Measurements from ENCODE around the gene EVI5.

The EVI5 gene

DNA sequence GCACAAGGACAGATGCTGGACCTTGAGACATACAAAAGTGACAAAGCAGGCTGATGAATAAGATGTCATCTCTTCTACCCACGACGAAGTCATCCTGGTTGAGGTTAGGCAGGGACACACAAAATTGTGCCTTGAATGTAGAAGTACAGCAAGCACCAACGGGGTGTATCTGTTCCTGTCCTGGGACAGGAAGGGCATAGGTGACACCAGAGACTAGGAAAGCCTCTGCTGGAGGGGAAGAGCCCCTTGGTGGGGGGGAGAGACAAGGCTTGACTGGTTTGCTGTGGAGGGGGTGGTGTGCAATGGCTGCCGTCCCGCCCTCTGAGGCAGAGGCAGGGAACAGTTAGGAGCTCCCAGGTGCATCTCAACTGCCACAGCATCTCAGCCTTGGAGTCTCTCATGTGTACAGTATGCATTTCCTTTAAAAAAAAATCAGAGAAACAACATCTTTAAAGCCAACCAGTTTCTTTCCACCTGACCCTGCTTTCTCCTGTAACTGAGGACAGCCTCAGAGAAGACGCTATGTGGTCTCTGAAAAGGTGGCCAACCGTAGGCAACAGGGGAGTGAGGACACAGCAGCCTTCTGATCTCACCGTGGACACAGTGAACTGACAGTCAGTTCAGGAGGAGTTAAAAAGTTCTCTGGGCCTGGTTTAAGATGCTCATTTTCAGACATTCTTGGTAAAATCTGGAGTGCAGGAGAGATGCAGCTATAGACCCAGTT lies 280.5 kb downstream of the EVI5 start:
- Histone ChIP-seq H3K27me3 (ENCODE audit: low read depth, low read length) (no peaks in the 10 kb centered on the region), H2AFZ (ENCODE audit: low read depth, low read length) (no peak overlapping the region), H3K4me1 (ENCODE audit: low read length) (peaks cover 7% of the 10 kb centered on the region; the same call in 1 of the 2 replicates), H3K27ac (ENCODE audit: low read length) (no peak overlapping the region), H4K20me1 (ENCODE audit: insufficient read depth, low read length) (no peaks in the 10 kb centered on the region), H3K4me3 (ENCODE audit: low read length) (no peak overlapping the region), H3K4me2 (ENCODE audit: low read length) (no peak overlapping the region), H3K9me3 (ENCODE audit: insufficient read depth, low read length) (no peaks in the 10 kb centered on the region), H3K9ac (ENCODE audit: low read length) (no peak overlapping the region), H3K36me3 (replicated peaks; ENCODE audit: low read depth, low read length) (no peaks in the 10 kb centered on the region), H3K79me2 (ENCODE audit: low read length) (no peaks in the 10 kb centered on the region)
- TF ChIP-seq EZH2phosphoT487 (IDR thresholded peaks at IDR 0.05; ENCODE audit: low read depth), result no peak
- TF ChIP-seq, protein P1, sequence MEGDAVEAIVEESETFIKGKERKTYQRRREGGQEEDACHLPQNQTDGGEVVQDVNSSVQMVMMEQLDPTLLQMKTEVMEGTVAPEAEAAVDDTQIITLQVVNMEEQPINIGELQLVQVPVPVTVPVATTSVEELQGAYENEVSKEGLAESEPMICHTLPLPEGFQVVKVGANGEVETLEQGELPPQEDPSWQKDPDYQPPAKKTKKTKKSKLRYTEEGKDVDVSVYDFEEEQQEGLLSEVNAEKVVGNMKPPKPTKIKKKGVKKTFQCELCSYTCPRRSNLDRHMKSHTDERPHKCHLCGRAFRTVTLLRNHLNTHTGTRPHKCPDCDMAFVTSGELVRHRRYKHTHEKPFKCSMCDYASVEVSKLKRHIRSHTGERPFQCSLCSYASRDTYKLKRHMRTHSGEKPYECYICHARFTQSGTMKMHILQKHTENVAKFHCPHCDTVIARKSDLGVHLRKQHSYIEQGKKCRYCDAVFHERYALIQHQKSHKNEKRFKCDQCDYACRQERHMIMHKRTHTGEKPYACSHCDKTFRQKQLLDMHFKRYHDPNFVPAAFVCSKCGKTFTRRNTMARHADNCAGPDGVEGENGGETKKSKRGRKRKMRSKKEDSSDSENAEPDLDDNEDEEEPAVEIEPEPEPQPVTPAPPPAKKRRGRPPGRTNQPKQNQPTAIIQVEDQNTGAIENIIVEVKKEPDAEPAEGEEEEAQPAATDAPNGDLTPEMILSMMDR (IDR thresholded peaks at IDR 0.05; ENCODE audit: low read depth, low read length), result no peak

DNA sequence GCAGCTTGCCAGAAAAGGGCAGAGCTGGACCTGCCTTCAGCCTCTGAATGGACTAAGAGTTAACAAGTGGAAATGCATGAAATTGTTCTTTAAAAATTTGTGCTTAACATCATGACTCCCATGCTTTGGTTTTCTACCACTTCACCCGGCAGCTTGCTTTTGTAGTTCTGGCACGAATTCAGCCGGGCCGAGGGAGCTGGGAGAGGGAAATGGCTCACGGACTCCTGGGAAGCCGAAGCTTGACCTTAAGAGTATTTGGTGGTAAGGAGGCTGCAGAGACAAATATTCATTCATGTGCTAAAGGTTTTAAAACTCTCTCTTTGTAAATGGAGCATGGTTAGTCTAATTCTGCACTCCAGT lies 281.0 kb downstream of the EVI5 start:
- TF ChIP-seq EZH2phosphoT487 (IDR thresholded peaks at IDR 0.05; ENCODE audit: low read depth), result no peak
- TF ChIP-seq, protein P1 (IDR thresholded peaks at IDR 0.05; ENCODE audit: low read depth, low read length), result no peak
- H3K4me1 ChIP-seq (ENCODE audit: low read length), result peaks cover 7% of the 10 kb centered on the region; the same call in 1 of the 2 replicates
- H4K20me1 ChIP-seq (ENCODE audit: insufficient read depth, low read length), result no peaks in the 10 kb centered on the region
- no peak overlapping the region for H2AFZ ChIP-seq (ENCODE audit: low read depth, low read length)
- no peak overlapping the region for H3K4me2 ChIP-seq (ENCODE audit: low read length)
- H3K36me3 ChIP-seq (replicated peaks; ENCODE audit: low read depth, low read length), result no peaks in the 10 kb centered on the region
- no peak overlapping the region for H3K9ac ChIP-seq (ENCODE audit: low read length)
- no peak overlapping the region for H3K4me3 ChIP-seq (ENCODE audit: low read length)
- H3K27me3 ChIP-seq (ENCODE audit: low read depth, low read length), result no peaks in the 10 kb centered on the region
- no peaks in the 10 kb centered on the region for H3K9me3 ChIP-seq (ENCODE audit: insufficient read depth, low read length)
- no peaks in the 10 kb centered on the region for H3K79me2 ChIP-seq (ENCODE audit: low read length)
- H3K27ac ChIP-seq (ENCODE audit: low read length), result no peak overlapping the region

DNA sequence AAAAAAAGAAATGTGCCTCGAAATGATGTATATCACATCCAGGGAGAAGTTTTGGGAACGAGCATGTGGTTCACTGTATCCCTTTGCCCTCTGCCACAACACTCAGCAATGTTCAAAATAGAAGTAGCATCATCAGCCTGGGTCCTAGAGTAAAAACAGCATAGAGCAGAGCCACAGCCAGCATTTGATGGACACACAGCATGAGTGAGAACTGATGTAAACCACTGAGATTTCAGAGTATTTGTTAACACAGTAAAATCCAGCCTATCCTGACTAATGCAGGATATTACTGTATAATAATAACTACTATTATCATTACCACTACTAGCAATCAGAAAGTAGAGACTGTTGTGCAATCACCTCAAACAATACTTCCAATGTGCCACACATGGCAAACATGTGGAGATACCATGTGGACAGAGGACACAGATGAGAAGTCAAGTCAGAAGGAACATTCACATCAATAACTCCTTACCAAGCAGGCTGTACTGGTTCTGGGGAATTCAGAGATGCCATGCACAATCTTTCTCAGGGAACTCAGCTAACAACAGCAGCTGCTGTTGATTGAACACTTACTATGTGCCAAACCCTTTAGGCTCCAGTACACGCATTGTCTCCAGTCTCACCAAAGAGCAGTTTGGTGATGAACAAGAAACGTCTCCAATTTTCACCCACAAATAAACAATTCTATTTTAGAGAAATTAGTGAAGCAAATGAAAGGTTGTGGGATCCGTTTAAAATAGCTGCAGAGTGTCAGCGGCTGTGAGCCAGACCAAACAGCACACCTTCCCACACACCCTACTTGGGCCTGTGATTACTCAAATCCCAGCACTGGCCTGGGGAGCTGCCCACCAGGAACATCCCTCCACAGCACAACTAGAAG lies 281.6 kb downstream of the EVI5 start:
- Histone ChIP-seq H4K20me1 (ENCODE audit: insufficient read depth, low read length) (no peaks in the 10 kb centered on the region), H3K27me3 (ENCODE audit: low read depth, low read length) (no peaks in the 10 kb centered on the region), H3K36me3 (replicated peaks; ENCODE audit: low read depth, low read length) (no peaks in the 10 kb centered on the region), H3K27ac (ENCODE audit: low read length) (no peak overlapping the region), H3K4me2 (ENCODE audit: low read length) (no peak overlapping the region), H3K79me2 (ENCODE audit: low read length) (no peaks in the 10 kb centered on the region), H2AFZ (ENCODE audit: low read depth, low read length) (no peak overlapping the region), H3K4me3 (ENCODE audit: low read length) (no peak overlapping the region), H3K9me3 (ENCODE audit: insufficient read depth, low read length) (no peaks in the 10 kb centered on the region), H3K9ac (ENCODE audit: low read length) (no peak overlapping the region), H3K4me1 (ENCODE audit: low read length) (peaks cover 7% of the 10 kb centered on the region; the same call in 1 of the 2 replicates)
- TF ChIP-seq, protein P1 (IDR thresholded peaks at IDR 0.05; ENCODE audit: low read depth, low read length), result no peak
- TF ChIP-seq EZH2phosphoT487 (IDR thresholded peaks at IDR 0.05; ENCODE audit: low read depth), result no peak

DNA sequence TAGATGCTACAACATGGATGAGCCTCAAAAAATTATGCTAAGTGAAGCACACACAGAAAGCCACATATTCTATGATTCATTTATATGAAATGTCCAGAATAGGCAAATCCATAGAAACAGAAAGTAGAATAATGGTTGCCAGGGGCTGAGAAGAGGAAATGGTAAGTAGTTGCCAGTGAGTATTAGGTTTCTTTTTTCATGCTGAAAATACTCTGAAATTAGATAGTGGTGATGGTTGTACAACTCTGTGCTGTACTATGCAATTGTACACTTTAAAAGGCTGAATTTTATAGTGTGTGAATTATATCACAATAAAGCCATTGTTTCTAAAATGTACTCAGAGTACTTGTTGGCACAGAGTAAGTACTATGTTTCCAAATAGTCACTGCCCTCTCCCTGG lies 282.7 kb downstream of the EVI5 start:
- H3K27ac ChIP-seq (ENCODE audit: low read length), result no peak overlapping the region
- no peak overlapping the region for H3K4me2 ChIP-seq (ENCODE audit: low read length)
- no peak overlapping the region for H2AFZ ChIP-seq (ENCODE audit: low read depth, low read length)
- H3K9ac ChIP-seq (ENCODE audit: low read length), result no peak overlapping the region
- H3K79me2 ChIP-seq (ENCODE audit: low read length), result no peaks in the 10 kb centered on the region
- no peak for TF ChIP-seq EZH2phosphoT487 (IDR thresholded peaks at IDR 0.05; ENCODE audit: low read depth)
- TF ChIP-seq, protein P1 (IDR thresholded peaks at IDR 0.05; ENCODE audit: low read depth, low read length), result no peak
- H3K36me3 ChIP-seq (replicated peaks; ENCODE audit: low read depth, low read length), result no peaks in the 10 kb centered on the region
- H3K4me1 ChIP-seq (ENCODE audit: low read length), result peaks cover 7% of the 10 kb centered on the region; the same call in 1 of the 2 replicates
- no peaks in the 10 kb centered on the region for H3K9me3 ChIP-seq (ENCODE audit: insufficient read depth, low read length)
- no peaks in the 10 kb centered on the region for H3K27me3 ChIP-seq (ENCODE audit: low read depth, low read length)
- no peaks in the 10 kb centered on the region for H4K20me1 ChIP-seq (ENCODE audit: insufficient read depth, low read length)
- no peak overlapping the region for H3K4me3 ChIP-seq (ENCODE audit: low read length)

Data from OCI-LY3 (cell line).